ENCODE measurements around the gene PKNOX2.

GRCh38 chr11:125370561-125371389 is 206.2 kb downstream of the PKNOX2 start:
- TF ChIP-seq POLR2A (IDR thresholded peaks at IDR 0.05; ENCODE audit: low read depth, low read length) (no peak), POLR2AphosphoS5 (IDR thresholded peaks at IDR 0.05; ENCODE audit: low read depth, low read length) (no peak)

Measured in GM12892 (cell line).